MM.1S (cell line): ENCODE measurements around the gene GULP1.

Source experiments
- DNase-seq: peaks from one replicate; pipeline ENCODE4 v3.0.0-alpha.2; 2015
- H2AFZ ChIP-seq: fragments of 300-600 bp; sonication (generic); 2 replicates; pipeline ENCODE4 v1.6.0; 2016; ENCODE audit warnings: antibody characterized with exemption, low read length
- H3F3A ChIP-seq: fragments of 300-600 bp; sonication (generic); 2 replicates; pipeline ENCODE4 v1.6.1; 2016; ENCODE audit warnings: mild to moderate bottlenecking, antibody characterized with exemption, low read length, moderate library complexity, mixed read lengths; ENCODE audit not compliant: insufficient read depth
- H3K27ac ChIP-seq: fragments of 300-600 bp; sonication (generic); 2 replicates; pipeline ENCODE4 v1.5.1; 2016; ENCODE audit warnings: mild to moderate bottlenecking, low read length
- H3K27me3 ChIP-seq: fragments of 300-600 bp; sonication (generic); replicated peaks from 2 replicates; pipeline ENCODE4 v1.6.0; 2016; ENCODE audit warnings: low read length; ENCODE audit not compliant: insufficient read depth
- H3K36me3 ChIP-seq: fragments of 300-600 bp; sonication (generic); replicated peaks from 2 replicates; pipeline ENCODE4 v1.6.1; 2016; ENCODE audit warnings: mild to moderate bottlenecking, low read length, mixed read lengths; ENCODE audit not compliant: insufficient read depth
- H3K4me1 ChIP-seq: fragments of 300-600 bp; sonication (generic); 2 replicates; pipeline ENCODE4 v1.6.1; 2016; ENCODE audit warnings: low read length, mixed read lengths
- H3K4me2 ChIP-seq: fragments of 300-600 bp; sonication (generic); 2 replicates; pipeline ENCODE4 v1.6.0; 2016; ENCODE audit warnings: low read depth, low read length
- H3K4me3 ChIP-seq: fragments of 300-600 bp; sonication (generic); 2 replicates; pipeline ENCODE4 v1.5.1; 2016; ENCODE audit warnings: low read length, mixed read lengths
- H3K79me2 ChIP-seq: fragments of 300-600 bp; sonication (generic); 2 replicates; pipeline ENCODE4 v1.6.1; 2016; ENCODE audit warnings: mixed run types, low read length, mixed read lengths
- H3K9ac ChIP-seq: fragments of 300-600 bp; sonication (generic); 2 replicates; pipeline ENCODE4 v1.6.1; 2016; ENCODE audit warnings: low read length, mixed read lengths
- H3K9me2 ChIP-seq: fragments of 300-600 bp; sonication (generic); replicated peaks from 2 replicates; pipeline ENCODE4 v1.6.1; 2016; ENCODE audit warnings: mild to moderate bottlenecking, low read length, mixed read lengths; ENCODE audit not compliant: insufficient read depth
- H3K9me3 ChIP-seq: fragments of 300-600 bp; sonication (generic); replicated peaks from 2 replicates; pipeline ENCODE4 v1.6.1; 2016; ENCODE audit warnings: mild to moderate bottlenecking, low read length, mixed read lengths; ENCODE audit not compliant: insufficient read depth
- H4K20me1 ChIP-seq: fragments of 300-600 bp; sonication (generic); 2 replicates; pipeline ENCODE4 v1.6.1; 2016; ENCODE audit warnings: mild to moderate bottlenecking, low read length, moderate library complexity, mixed read lengths; ENCODE audit not compliant: insufficient read depth
- EZH2 ChIP-seq: fragments of 300-600 bp; sonication (generic); optimal IDR thresholded peaks from 2 replicates; pipeline ENCODE3; 2017; ENCODE audit warnings: low read depth, mild to moderate bottlenecking, antibody characterized with exemption, low read length, mixed read lengths
- EZH2phosphoT487 ChIP-seq: fragments of 300-600 bp; sonication (generic); IDR thresholded peaks from 2 replicates; pipeline ENCODE4 v1.6.1; 2018; ENCODE audit warnings: antibody characterized with exemption, low read length
- TF ChIP-seq, protein P1 (sequence below): fragments of 300-600 bp; sonication (generic); IDR thresholded peaks from 2 replicates; pipeline ENCODE4 v1.5.1; 2016; ENCODE audit warnings: antibody characterized with exemption, low read length, mixed read lengths

GULP1 gene

DNA sequence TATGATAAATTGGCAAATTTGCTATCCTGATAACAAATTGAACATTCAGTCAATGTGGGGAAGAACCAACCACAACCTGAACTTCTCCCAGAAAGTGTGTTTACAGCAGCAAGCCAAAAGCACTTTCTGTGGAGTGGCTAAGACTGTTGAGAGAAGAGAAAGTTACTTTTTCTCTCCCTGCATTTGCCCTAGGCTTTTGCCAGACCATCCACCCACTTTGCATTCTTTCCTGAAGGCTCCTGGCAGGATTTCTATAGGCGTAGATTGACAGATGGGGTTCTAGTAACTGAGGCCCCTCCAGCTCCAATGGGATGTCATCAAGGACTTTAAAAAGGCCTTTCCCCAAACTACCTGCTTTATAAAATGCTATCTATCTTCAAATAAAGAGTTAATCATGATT, 215.2 kb downstream of the GULP1 start:
- H4K20me1 ChIP-seq: no peaks in the 10 kb centered on the region
- H3K27ac ChIP-seq: no peak overlapping the region
- no peaks in the 10 kb centered on the region for H3K9me2 ChIP-seq
- no peak overlapping the region for H3K4me3 ChIP-seq
- no peak overlapping the region for H3K9ac ChIP-seq
- no peaks in the 10 kb centered on the region for H3K27me3 ChIP-seq
- TF ChIP-seq EZH2phosphoT487: no peak
- TF ChIP-seq, protein P1, sequence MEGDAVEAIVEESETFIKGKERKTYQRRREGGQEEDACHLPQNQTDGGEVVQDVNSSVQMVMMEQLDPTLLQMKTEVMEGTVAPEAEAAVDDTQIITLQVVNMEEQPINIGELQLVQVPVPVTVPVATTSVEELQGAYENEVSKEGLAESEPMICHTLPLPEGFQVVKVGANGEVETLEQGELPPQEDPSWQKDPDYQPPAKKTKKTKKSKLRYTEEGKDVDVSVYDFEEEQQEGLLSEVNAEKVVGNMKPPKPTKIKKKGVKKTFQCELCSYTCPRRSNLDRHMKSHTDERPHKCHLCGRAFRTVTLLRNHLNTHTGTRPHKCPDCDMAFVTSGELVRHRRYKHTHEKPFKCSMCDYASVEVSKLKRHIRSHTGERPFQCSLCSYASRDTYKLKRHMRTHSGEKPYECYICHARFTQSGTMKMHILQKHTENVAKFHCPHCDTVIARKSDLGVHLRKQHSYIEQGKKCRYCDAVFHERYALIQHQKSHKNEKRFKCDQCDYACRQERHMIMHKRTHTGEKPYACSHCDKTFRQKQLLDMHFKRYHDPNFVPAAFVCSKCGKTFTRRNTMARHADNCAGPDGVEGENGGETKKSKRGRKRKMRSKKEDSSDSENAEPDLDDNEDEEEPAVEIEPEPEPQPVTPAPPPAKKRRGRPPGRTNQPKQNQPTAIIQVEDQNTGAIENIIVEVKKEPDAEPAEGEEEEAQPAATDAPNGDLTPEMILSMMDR: no peak
- TF ChIP-seq EZH2: no peak
- H3K36me3 ChIP-seq: no peaks in the 10 kb centered on the region
- H3K79me2 ChIP-seq: no peaks in the 10 kb centered on the region
- no peaks in the 10 kb centered on the region for H3F3A ChIP-seq
- H2AFZ ChIP-seq: no peak overlapping the region
- no peaks in the 10 kb centered on the region for H3K4me1 ChIP-seq
- DNase-seq: no peak
- no peak overlapping the region for H3K4me2 ChIP-seq
- H3K9me3 ChIP-seq: no peaks in the 10 kb centered on the region

DNA sequence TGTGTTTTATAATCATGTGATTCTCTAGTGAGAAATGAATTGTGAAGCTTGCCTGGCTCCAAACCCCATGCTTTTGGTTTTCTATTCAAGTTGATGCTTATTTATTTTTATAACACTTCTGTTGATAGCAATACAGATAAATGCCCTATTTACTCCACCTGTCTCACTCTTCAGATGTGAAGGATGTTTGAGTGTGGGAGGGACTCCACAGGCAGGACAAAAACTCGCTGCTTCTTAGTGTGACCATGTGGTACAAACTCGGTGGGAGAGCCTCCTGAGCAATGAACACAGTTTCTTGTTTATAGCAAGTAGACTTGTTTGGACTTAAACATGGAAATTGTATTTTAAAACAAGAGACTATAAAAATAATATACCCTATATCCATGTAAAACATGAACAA, 219.7 kb downstream of the GULP1 start:
- H3K27ac ChIP-seq: no peak overlapping the region
- no peaks in the 10 kb centered on the region for H3K27me3 ChIP-seq
- H2AFZ ChIP-seq: no peak overlapping the region
- no peaks in the 10 kb centered on the region for H3K9me2 ChIP-seq
- no peak overlapping the region for H3K4me3 ChIP-seq
- no peaks in the 10 kb centered on the region for H3K36me3 ChIP-seq
- H3K9ac ChIP-seq: no peak overlapping the region
- H3K4me1 ChIP-seq: no peaks in the 10 kb centered on the region
- H3F3A ChIP-seq: no peaks in the 10 kb centered on the region
- no peaks in the 10 kb centered on the region for H3K79me2 ChIP-seq
- H3K4me2 ChIP-seq: no peak overlapping the region
- TF ChIP-seq, protein P1: no peak
- TF ChIP-seq EZH2phosphoT487: no peak
- no peak for TF ChIP-seq EZH2
- no peaks in the 10 kb centered on the region for H3K9me3 ChIP-seq
- no peak for DNase-seq
- H4K20me1 ChIP-seq: no peaks in the 10 kb centered on the region

DNA sequence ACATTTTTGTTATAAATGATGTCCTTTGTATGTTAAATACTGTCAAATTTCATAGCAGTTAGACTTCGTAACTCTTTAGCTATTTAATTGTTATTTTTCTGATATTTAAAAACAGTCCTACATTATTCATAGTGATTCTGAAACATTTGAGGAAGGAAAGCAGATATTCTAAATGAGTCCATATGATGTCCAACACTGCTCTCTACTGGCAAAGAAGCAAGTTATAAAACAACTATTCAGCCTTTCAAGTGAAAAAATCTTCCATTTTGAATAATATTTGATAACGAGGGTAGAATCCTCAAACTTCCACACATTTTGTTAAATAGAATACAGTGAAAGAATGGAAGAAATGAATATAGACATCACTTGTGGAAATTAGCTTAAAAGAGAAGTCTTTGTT, 220.8 kb downstream of the GULP1 start:
- H3K9me2 ChIP-seq: no peaks in the 10 kb centered on the region
- TF ChIP-seq, protein P1: peak; percentile 56
- no peak for TF ChIP-seq EZH2
- TF ChIP-seq EZH2phosphoT487: no peak
- H4K20me1 ChIP-seq: no peaks in the 10 kb centered on the region
- H3K27ac ChIP-seq: no peak overlapping the region
- no peak overlapping the region for H3K4me2 ChIP-seq
- no peaks in the 10 kb centered on the region for H3K9me3 ChIP-seq
- DNase-seq: peak; percentile 50
- H2AFZ ChIP-seq: no peak overlapping the region
- no peaks in the 10 kb centered on the region for H3K4me1 ChIP-seq
- H3K36me3 ChIP-seq: no peaks in the 10 kb centered on the region
- no peak overlapping the region for H3K9ac ChIP-seq
- no peaks in the 10 kb centered on the region for H3F3A ChIP-seq
- H3K27me3 ChIP-seq: no peaks in the 10 kb centered on the region
- H3K4me3 ChIP-seq: no peak overlapping the region
- H3K79me2 ChIP-seq: no peaks in the 10 kb centered on the region
